SK-N-SH (cell line): Measurements from ENCODE around the gene ZBED4.

Experiments
- CTCF ChIP-seq: fragments of 200-600 bp; sonication (generic); IDR thresholded peaks from 2 replicates; pipeline ENCODE4 v1.6.1; 2017; ENCODE audit warnings: antibody characterized with exemption, mild to moderate bottlenecking, moderate library complexity
- EP300 ChIP-seq, 2 experiments: IDR thresholded peaks; 2 replicates each; pipeline versions ENCODE4 v1.4.0 to v1.6.1; 2012; ENCODE audit warnings: borderline replicate concordance in 1 of 2, low read depth in 1 of 2, low read length in 1 of 2
- FOSL2 ChIP-seq: IDR thresholded peaks from 2 replicates; pipeline ENCODE4 v1.4.0; 2012; ENCODE audit warnings: low read depth, mild to moderate bottlenecking, moderate library complexity, borderline replicate concordance
- JUND ChIP-seq: IDR thresholded peaks from 2 replicates; pipeline ENCODE4 v1.4.0; 2012
- MXI1 ChIP-seq: IDR thresholded peaks from 2 replicates; pipeline ENCODE4 v1.6.1; 2012; ENCODE audit warnings: mild to moderate bottlenecking, low read depth, low read length, improper control_type of control experiment
- NFIC ChIP-seq: IDR thresholded peaks from 2 replicates; pipeline ENCODE4 v1.4.0; 2012; ENCODE audit warnings: borderline replicate concordance
- POLR2AphosphoS5 ChIP-seq: IDR thresholded peaks from 2 replicates; pipeline ENCODE4 v1.6.1; 2012; ENCODE audit warnings: low read depth, low read length
- REST ChIP-seq: IDR thresholded peaks from 2 replicates; pipeline ENCODE4 v1.6.1; 2012; ENCODE audit warnings: mild to moderate bottlenecking, low read depth, low read length, moderate library complexity
- RFX5 ChIP-seq: IDR thresholded peaks from 2 replicates; pipeline ENCODE4 v1.6.1; 2012; ENCODE audit warnings: mild to moderate bottlenecking, improper control_type of control experiment, low read length
- SIN3A ChIP-seq: IDR thresholded peaks from 2 replicates; pipeline ENCODE4 v1.6.1; 2012; ENCODE audit warnings: low read depth, mild to moderate bottlenecking, low read length, moderate library complexity, borderline replicate concordance
- ZBTB33 ChIP-seq: IDR thresholded peaks from 2 replicates; pipeline ENCODE4 v1.4.0; 2012; ENCODE audit warnings: low read depth, borderline replicate concordance

GRCh38 chr22:49889071-49889470 is 35.4 kb downstream of the ZBED4 start:
- TF ChIP-seq EP300 (IDR thresholded peaks at IDR 0.05; ENCODE audit: borderline replicate concordance in 1 of 2, low read depth in 1 of 2, low read length in 1 of 2) (no peak), REST (no peak), CTCF (no peak), RFX5 (no peak), ZBTB33 (no peak), FOSL2 (no peak), SIN3A (no peak), JUND (no peak), POLR2AphosphoS5 (no peak), MXI1 (no peak), NFIC (no peak)
